ENCODE measurements around the gene SKI. TPM values are rescaled to one million over a fixed set of nuclear protein-coding genes. Genes with fewer than 3 reads are reported as not detected.

SKI gene
- total and polyA plus RNA-seq, 2 experiments from 2014 or later, result 9.3 to 66.8 TPM

GRCh38 chr1:2337501-2337900 is 109.4 kb downstream of the SKI start:
- H3K4me2 ChIP-seq, result no peak overlapping the region
- no peaks in the 10 kb centered on the region for H3K4me1 ChIP-seq (ENCODE audit: insufficient read depth)
- H4K20me1 ChIP-seq (replicated peaks; ENCODE audit: insufficient read depth), result no peaks in the 10 kb centered on the region
- H3K4me1 Mint-ChIP-seq, result no peaks in the 10 kb centered on the region
- ATAC-seq (no peak), DNase-seq (ENCODE audit: low spot score) (no peak)
- H3K27ac Mint-ChIP-seq, result no peak overlapping the region
- H3K36me3 ChIP-seq (ENCODE audit: insufficient read depth), result no peaks in the 10 kb centered on the region
- no peaks in the 10 kb centered on the region; the same call in 2 of the 3 replicates for H3K9me3 Mint-ChIP-seq
- H3K9me2 ChIP-seq (ENCODE audit: insufficient read depth), result no peaks in the 10 kb centered on the region
- H3F3A ChIP-seq (replicated peaks; ENCODE audit: low read depth), result no peaks in the 10 kb centered on the region
- no peaks in the 10 kb centered on the region for H3K79me2 ChIP-seq (replicated peaks; ENCODE audit: insufficient read depth)
- H3K4me3 Mint-ChIP-seq, result no peak overlapping the region
- H3K36me3 Mint-ChIP-seq (ENCODE audit: low read depth), result no peaks in the 10 kb centered on the region
- no peak overlapping the region for H2AFZ ChIP-seq
- H3K27ac ChIP-seq (ENCODE audit: low read depth), result no peak overlapping the region
- H3K27me3 Mint-ChIP-seq (ENCODE audit: insufficient read depth, low read depth, poor library complexity), result peaks cover 6% of the 10 kb centered on the region
- TF ChIP-seq STAT1 (IDR thresholded peaks at IDR 0.05; ENCODE audit: unreplicated experiment) (no peak), ZNF331 (CRISPR knock-in tag; IDR thresholded peaks at IDR 0.05; ENCODE audit: low read depth) (no peak), ZNF114 (CRISPR knock-in tag; IDR thresholded peaks at IDR 0.05) (no peak), EZH2 (IDR thresholded peaks at IDR 0.05; ENCODE audit: low read depth, unreplicated experiment) (no peak), JUNB (IDR thresholded peaks at IDR 0.05; ENCODE audit: unreplicated experiment) (no peak), REST (IDR thresholded peaks at IDR 0.05; ENCODE audit: unreplicated experiment) (no peak), NANOG (IDR thresholded peaks at IDR 0.05; ENCODE audit: borderline replicate concordance) (no peak), CTCF (conservative IDR thresholded peaks at IDR 0.05; ENCODE audit: low read depth in 2 of 2) (no peak), CREB1 (CRISPR knock-in tag; IDR thresholded peaks at IDR 0.05; ENCODE audit: low read depth) (no peak), POLR2AphosphoS5 (IDR thresholded peaks at IDR 0.05; ENCODE audit: low read depth) (no peak), ETS1 (IDR thresholded peaks at IDR 0.05) (no peak), EZH2phosphoT487 (IDR thresholded peaks at IDR 0.05; ENCODE audit: unreplicated experiment) (no peak), ZNF462 (CRISPR knock-in tag; IDR thresholded peaks at IDR 0.05) (no peak)
- H3K27me3 ChIP-seq (ENCODE audit: insufficient read depth), result no peaks in the 10 kb centered on the region
- no peak overlapping the region for H3K4me3 ChIP-seq

Data from GM23338 (cell line).